Activated naive CD4-positive, alpha-beta T cell treated with anti-CD3 and anti-CD28 coated beads, Interleukin-2, amount 50 U/mL, for 24 hours (primary cell): ENCODE results near the gene HSF4.

Experiments used
- H3K27ac Mint-ChIP-seq: one replicate; pipeline ENCODE4 v1.8.0; 2021; ENCODE audit warnings: mild to moderate bottlenecking, mixed read lengths
- H3K27me3 Mint-ChIP-seq: one replicate; pipeline ENCODE4 v1.8.0; 2021; ENCODE audit warnings: mixed read lengths
- H3K36me3 Mint-ChIP-seq: one replicate; pipeline ENCODE4 v1.8.0; 2021; ENCODE audit warnings: mixed read lengths
- H3K4me1 Mint-ChIP-seq: one replicate; pipeline ENCODE4 v1.8.0; 2021; ENCODE audit warnings: mixed read lengths
- H3K4me3 Mint-ChIP-seq: one replicate; pipeline ENCODE4 v1.8.0; 2021; ENCODE audit warnings: mild to moderate bottlenecking, mixed read lengths
- H3K9me3 Mint-ChIP-seq: one replicate; pipeline ENCODE4 v1.8.0; 2021; ENCODE audit warnings: mixed read lengths

The HSF4 gene

GRCh38 chr16:67158637-67159600 is 5.6 kb upstream of the HSF4 start:
- peaks cover 9% of the 10 kb centered on the region for H3K27me3 Mint-ChIP-seq
- H3K4me3 Mint-ChIP-seq, result peak overlapping the region; percentile 90
- peak overlapping the region; percentile 70 for H3K27ac Mint-ChIP-seq
- peaks cover 2% of the 10 kb centered on the region for H3K36me3 Mint-ChIP-seq
- H3K4me1 Mint-ChIP-seq, result peaks cover 54% of the 10 kb centered on the region
- H3K9me3 Mint-ChIP-seq, result no peaks in the 10 kb centered on the region

- Mint-ChIP-seq H3K27ac (no peak overlapping the region), H3K4me3 (no peak overlapping the region), H3K9me3 (no peaks in the 10 kb centered on the region)
Observed at GRCh38 chr16:67161595-67162058, 2.9 kb upstream of the HSF4 start.

DNA sequence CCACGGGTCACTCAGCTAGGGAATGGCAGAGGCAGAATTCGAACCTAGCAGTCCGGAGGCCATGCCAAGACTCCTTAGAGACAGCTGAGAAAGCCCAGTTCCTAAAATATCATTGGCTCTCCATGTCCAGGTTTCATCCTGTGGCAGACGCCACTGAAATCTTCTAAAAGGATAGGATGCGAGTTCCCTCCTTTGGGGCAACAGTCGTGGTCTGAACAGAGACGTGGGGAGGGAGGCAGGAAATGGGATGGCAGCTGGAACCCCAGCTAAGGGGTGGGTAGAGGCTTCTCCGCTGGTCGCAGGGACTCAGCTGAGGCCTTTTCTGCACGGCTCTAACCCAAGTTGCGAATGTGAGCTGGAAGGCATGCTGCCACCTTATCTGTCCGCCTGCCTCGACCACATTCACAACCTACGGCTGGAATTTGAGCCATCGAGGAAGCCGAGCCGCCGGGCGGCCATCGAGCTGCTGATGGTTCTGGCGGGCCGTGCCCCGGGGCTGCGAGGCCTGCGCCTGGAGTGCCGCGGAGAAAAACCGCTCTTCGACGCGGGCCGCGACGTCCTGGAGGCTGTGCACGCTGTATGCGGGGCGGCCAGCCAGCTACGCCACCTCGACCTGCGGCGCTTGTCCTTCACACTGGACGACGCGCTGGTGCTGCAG is 1.9 kb upstream of the HSF4 start:
- Mint-ChIP-seq H3K27ac (no peak overlapping the region), H3K36me3 (peaks cover 2% of the 10 kb centered on the region), H3K4me1 (peaks cover 34% of the 10 kb centered on the region), H3K9me3 (no peaks in the 10 kb centered on the region), H3K27me3 (peaks cover 19% of the 10 kb centered on the region), H3K4me3 (peak overlapping the region; percentile 36)

More at GRCh38 chr16:67161595-67162058, 2.9 kb upstream of the HSF4 start:
- H3K4me1 Mint-ChIP-seq, result peaks cover 44% of the 10 kb centered on the region
- H3K36me3 Mint-ChIP-seq, result peaks cover 2% of the 10 kb centered on the region
- H3K27me3 Mint-ChIP-seq, result peaks cover 18% of the 10 kb centered on the region

DNA sequence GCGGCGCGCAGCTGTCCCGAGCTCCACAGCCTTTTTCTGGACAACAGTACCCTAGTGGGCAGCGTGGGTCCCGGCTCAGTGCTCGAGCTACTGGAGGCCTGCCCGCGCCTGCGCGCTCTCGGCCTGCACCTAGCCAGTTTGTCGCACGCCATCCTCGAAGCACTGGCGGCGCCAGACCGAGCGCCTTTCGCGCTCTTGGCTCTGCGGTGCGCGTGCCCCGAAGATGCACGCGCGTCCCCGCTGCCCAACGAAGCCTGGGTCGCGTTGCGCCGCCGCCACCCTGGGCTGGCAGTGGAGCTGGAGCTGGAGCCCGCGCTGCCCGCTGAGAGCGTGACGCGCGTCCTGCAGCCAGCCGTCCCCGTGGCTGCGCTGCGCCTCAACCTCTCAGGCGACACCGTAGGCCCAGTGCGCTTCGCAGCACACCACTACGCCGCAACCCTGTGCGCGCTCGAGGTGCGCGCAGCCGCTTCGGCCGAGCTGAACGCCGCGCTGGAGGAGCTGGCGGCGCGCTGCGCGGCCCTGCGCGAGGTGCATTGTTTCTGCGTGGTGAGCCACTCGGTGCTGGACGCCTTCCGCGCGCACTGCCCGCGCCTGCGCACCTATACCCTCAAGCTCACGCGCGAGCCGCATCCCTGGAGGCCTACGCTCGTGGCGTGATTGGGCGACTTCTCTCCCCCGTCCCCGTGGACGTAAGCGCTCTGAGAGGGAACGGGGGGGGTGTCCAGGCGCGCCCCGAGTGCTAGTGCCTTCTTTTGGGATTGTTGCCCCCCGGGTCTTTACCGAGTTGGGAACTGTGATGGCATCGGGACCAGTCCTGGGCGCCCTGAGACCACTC is 1.2 kb upstream of the HSF4 start:
- H3K27me3 Mint-ChIP-seq, result peaks cover 24% of the 10 kb centered on the region
- no peaks in the 10 kb centered on the region for H3K9me3 Mint-ChIP-seq
- peaks cover 30% of the 10 kb centered on the region for H3K4me1 Mint-ChIP-seq
- no peak overlapping the region for H3K27ac Mint-ChIP-seq
- peaks cover 2% of the 10 kb centered on the region for H3K36me3 Mint-ChIP-seq
- H3K4me3 Mint-ChIP-seq, result peak overlapping the region; percentile 52

- peaks cover 25% of the 10 kb centered on the region for H3K4me1 Mint-ChIP-seq
- H3K36me3 Mint-ChIP-seq, result peaks cover 2% of the 10 kb centered on the region
- H3K9me3 Mint-ChIP-seq, result no peaks in the 10 kb centered on the region
- H3K27ac Mint-ChIP-seq, result no peak overlapping the region
- H3K4me3 Mint-ChIP-seq, result peak overlapping the region; percentile 52
- H3K27me3 Mint-ChIP-seq, result peaks cover 26% of the 10 kb centered on the region
Observed at GRCh38 chr16:67163999-67164558, 466 bp upstream of the HSF4 start.

- Mint-ChIP-seq H3K36me3 (peaks cover 2% of the 10 kb centered on the region), H3K9me3 (no peaks in the 10 kb centered on the region), H3K4me1 (peaks cover 31% of the 10 kb centered on the region), H3K4me3 (peak overlapping the region; percentile 49), H3K27ac (no peak overlapping the region), H3K27me3 (peaks cover 33% of the 10 kb centered on the region)
Observed at GRCh38 chr16:67165121-67166078, 855 bp downstream of the HSF4 start.

DNA sequence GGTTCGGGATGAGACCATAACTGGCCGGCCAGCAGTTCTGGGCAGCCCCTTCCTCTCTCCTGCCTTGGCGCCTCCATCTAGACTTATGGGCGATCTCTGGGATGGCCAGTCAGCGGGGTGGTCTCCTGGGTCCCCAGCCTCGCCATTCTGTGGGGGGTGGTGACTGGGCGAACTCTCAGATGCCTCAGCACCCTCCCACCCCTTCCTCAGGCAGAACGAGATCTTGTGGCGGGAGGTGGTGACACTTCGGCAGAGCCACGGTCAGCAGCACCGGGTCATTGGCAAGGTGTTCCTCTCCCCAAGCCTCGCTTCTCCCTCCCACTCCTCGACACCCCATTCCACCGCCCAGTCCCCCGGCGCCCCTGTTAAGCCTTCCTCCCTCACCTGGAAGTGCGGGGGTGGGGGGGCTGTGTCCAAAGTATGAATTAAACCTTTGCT is 1.6 kb downstream of the HSF4 start:
- no peak overlapping the region for H3K27ac Mint-ChIP-seq
- H3K9me3 Mint-ChIP-seq, result no peaks in the 10 kb centered on the region
- no peaks in the 10 kb centered on the region for H3K36me3 Mint-ChIP-seq
- H3K27me3 Mint-ChIP-seq, result peaks cover 35% of the 10 kb centered on the region
- H3K4me1 Mint-ChIP-seq, result peaks cover 25% of the 10 kb centered on the region
- no peak overlapping the region for H3K4me3 Mint-ChIP-seq

DNA sequence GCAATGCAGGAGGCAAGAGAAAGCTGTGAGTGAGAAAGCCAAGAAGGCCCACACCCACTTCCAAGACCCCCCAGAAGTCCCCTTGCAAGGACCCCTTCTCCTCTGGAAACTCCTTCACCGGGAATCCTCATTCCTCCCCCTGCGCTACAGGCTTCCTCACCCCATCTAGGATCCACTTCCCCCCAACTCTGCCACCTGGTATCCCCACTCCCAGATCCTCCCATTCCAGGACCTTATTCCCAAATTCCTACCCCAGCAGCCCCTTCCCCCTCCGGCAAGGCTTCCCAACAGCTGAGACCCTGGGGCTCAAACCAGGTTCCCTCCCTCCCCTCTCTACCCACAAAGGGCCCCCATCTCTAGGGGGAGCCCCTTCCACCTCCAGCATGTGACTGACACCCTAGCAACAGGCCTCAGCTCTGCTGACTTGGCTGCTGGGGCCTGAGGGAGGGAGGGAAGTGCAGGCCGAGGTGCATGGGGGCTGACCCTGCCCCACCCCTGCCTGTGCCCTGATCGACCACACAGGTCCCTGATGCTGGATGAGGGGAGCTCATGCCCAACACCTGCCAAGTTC is 2.1 kb downstream of the HSF4 start:
- Mint-ChIP-seq H3K36me3 (no peaks in the 10 kb centered on the region), H3K4me3 (no peak overlapping the region), H3K27me3 (peaks cover 40% of the 10 kb centered on the region), H3K4me1 (peaks cover 24% of the 10 kb centered on the region), H3K9me3 (no peaks in the 10 kb centered on the region), H3K27ac (no peak overlapping the region)

DNA sequence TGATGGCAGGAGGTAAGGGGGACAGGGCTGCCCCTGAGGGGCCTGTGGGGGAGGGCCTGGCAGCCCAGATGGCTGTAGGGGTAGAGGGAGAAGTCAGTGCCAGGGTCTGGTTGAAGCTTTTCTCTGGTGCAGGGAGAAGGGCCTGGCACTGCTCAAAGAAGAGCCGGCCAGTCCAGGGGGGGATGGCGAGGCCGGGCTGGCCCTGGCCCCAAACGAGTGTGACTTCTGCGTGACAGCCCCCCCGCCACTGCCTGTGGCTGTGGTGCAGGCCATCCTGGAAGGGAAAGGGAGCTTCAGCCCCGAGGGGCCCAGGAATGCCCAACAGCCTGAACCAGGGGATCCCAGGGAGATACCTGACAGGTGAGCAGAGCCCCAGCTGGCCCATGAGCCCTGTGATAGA is 3.0 kb downstream of the HSF4 start:
- Mint-ChIP-seq H3K36me3 (no peaks in the 10 kb centered on the region), H3K27ac (no peak overlapping the region), H3K27me3 (peaks cover 37% of the 10 kb centered on the region), H3K9me3 (no peaks in the 10 kb centered on the region), H3K4me3 (no peak overlapping the region), H3K4me1 (peaks cover 18% of the 10 kb centered on the region)

- Mint-ChIP-seq H3K27ac (no peak overlapping the region), H3K36me3 (no peaks in the 10 kb centered on the region), H3K9me3 (no peaks in the 10 kb centered on the region), H3K4me1 (peaks cover 28% of the 10 kb centered on the region), H3K4me3 (peak overlapping the region; percentile 26), H3K27me3 (peaks cover 46% of the 10 kb centered on the region)
Observed at GRCh38 chr16:67169011-67169451, 4.5 kb downstream of the HSF4 start.

GRCh38 chr16:67169642-67170167 is 5.2 kb downstream of the HSF4 start:
- H3K4me3 Mint-ChIP-seq, result peak overlapping the region; percentile 71
- no peaks in the 10 kb centered on the region for H3K9me3 Mint-ChIP-seq
- H3K4me1 Mint-ChIP-seq, result peaks cover 29% of the 10 kb centered on the region
- H3K27me3 Mint-ChIP-seq, result peaks cover 46% of the 10 kb centered on the region
- H3K27ac Mint-ChIP-seq, result no peak overlapping the region
- H3K36me3 Mint-ChIP-seq, result no peaks in the 10 kb centered on the region

GRCh38 chr16:67170168-67170948 is 5.8 kb downstream of the HSF4 start, which contains the start of gene NOL3:
Gene NOL3 (plus strand): TSS chr16:67170538.
- Mint-ChIP-seq H3K27me3 (peaks cover 41% of the 10 kb centered on the region), H3K27ac (peak within 1 kb of the TSS; percentile 32), H3K9me3 (no peaks in the 10 kb centered on the region), H3K4me3 (peak within 1 kb of the TSS; percentile 71), H3K4me1 (peaks cover 24% of the 10 kb centered on the region), H3K36me3 (no peaks in the 10 kb centered on the region)
